ENCODE data around the gene VPS52.
"Not testable (repeated sequence)": the region's sequence is repeated elsewhere in the genome, so short reads cannot be mapped to it uniquely, and the experiment has no call there.

The VPS52 gene

GRCh38 chr6:33286946-33287914 lies 15.6 kb upstream of the VPS52 start:
- TF ChIP-seq ZNF565 (CRISPR knock-in tag; conservative IDR thresholded peaks at IDR 0.05; ENCODE audit: low read depth), result no peak
- no peak for TF ChIP-seq GLIS3 (CRISPR knock-in tag; IDR thresholded peaks at IDR 0.05)
- TF ChIP-seq POU6F1 (CRISPR knock-in tag; IDR thresholded peaks at IDR 0.05; ENCODE audit: borderline replicate concordance, low read depth), result no peak
- TF ChIP-seq ZNF70 (CRISPR knock-in tag; IDR thresholded peaks at IDR 0.05), result no peak
- TF ChIP-seq PATZ1 (CRISPR knock-in tag; IDR thresholded peaks at IDR 0.05; ENCODE audit: borderline replicate concordance), result no peak
- no peak for TF ChIP-seq PPARA (CRISPR knock-in tag; IDR thresholded peaks at IDR 0.05; ENCODE audit: borderline replicate concordance)
- no peak for TF ChIP-seq TSHZ2 (CRISPR knock-in tag; IDR thresholded peaks at IDR 0.05)
- TF ChIP-seq TCF4 (CRISPR knock-in tag; IDR thresholded peaks at IDR 0.05; ENCODE audit: borderline replicate concordance), result no peak
- no peak for TF ChIP-seq CREB5 (CRISPR knock-in tag; IDR thresholded peaks at IDR 0.05; ENCODE audit: low read depth)
- no peak for TF ChIP-seq ZFP30 (CRISPR knock-in tag; IDR thresholded peaks at IDR 0.05)
- no peak for TF ChIP-seq ZNF8 (CRISPR knock-in tag; IDR thresholded peaks at IDR 0.05)
- TF ChIP-seq CSRNP3 (CRISPR knock-in tag; IDR thresholded peaks at IDR 0.05), result no peak
- TF ChIP-seq ARNTL (CRISPR knock-in tag; IDR thresholded peaks at IDR 0.05; ENCODE audit: borderline replicate concordance, low read depth), result no peak
- ATAC-seq, result no peak

- not testable (repeated sequence) for ATAC-seq
Observed at GRCh38 chr6:33285214-33285613, 13.5 kb upstream of the VPS52 start.

GRCh38 chr6:33280539-33280938 lies 8.9 kb upstream of the VPS52 start:
- no peak for ATAC-seq
- TF ChIP-seq TCF4 (CRISPR knock-in tag; IDR thresholded peaks at IDR 0.05; ENCODE audit: borderline replicate concordance), result no peak
- no peak for TF ChIP-seq BACH2 (CRISPR knock-in tag; IDR thresholded peaks at IDR 0.05; ENCODE audit: borderline replicate concordance)
- TF ChIP-seq PATZ1 (CRISPR knock-in tag; IDR thresholded peaks at IDR 0.05; ENCODE audit: borderline replicate concordance), result no peak
- no peak for TF ChIP-seq ZNF70 (CRISPR knock-in tag; IDR thresholded peaks at IDR 0.05)
- TF ChIP-seq ARNTL (CRISPR knock-in tag; IDR thresholded peaks at IDR 0.05; ENCODE audit: borderline replicate concordance, low read depth), result no peak
- no peak for TF ChIP-seq POU6F1 (CRISPR knock-in tag; IDR thresholded peaks at IDR 0.05; ENCODE audit: borderline replicate concordance, low read depth)
- TF ChIP-seq CSDC2 (CRISPR knock-in tag; IDR thresholded peaks at IDR 0.05), result no peak
- no peak for TF ChIP-seq PPARA (CRISPR knock-in tag; IDR thresholded peaks at IDR 0.05; ENCODE audit: borderline replicate concordance)
- TF ChIP-seq SNAI2 (CRISPR knock-in tag; IDR thresholded peaks at IDR 0.05), result no peak
- no peak for TF ChIP-seq ZFP3 (CRISPR knock-in tag; IDR thresholded peaks at IDR 0.05)
- TF ChIP-seq CREB5 (CRISPR knock-in tag; IDR thresholded peaks at IDR 0.05; ENCODE audit: low read depth), result no peak
- no peak for TF ChIP-seq ZFP30 (CRISPR knock-in tag; IDR thresholded peaks at IDR 0.05)
